ENCODE measurements around the gene RICTOR.

DNA sequence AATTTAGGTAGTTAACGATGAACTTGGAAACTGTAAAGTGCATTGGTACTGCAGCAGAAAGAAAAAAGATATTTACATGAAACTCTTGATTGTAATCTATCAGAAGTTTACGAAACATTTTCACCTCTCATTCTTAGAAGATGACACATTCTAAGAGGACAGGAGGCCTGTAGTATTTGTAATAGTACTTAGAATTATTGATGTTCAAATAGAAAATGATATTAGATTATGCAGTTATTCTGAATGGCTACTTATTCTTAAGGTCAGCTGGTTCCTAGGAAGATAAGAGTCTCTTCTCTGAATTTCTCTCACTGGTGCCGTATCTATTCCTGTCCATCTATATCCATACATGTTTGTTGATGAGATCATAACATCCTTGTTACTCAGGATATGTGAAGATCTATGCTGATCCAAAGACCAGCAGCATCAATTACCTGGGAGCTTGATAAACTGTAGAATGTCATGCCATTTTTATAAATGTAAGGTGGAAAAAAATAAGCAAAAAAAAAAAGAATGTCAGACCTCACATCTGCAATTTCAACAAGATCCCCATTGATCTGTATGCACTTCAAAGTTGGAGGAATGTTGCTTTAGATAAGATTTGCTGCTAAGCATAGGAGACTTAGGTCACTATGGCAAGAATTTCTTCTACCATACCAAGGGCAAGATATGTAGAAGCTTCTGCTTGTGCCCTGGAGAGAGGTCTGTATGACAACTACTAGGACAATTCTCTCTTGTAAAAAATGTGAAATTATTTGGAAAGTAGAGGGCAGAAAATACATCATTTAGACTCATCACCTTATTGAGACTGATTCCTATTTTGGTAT is 42.4 kb upstream of the RICTOR start:
- TF ChIP-seq GATA2 (IDR thresholded peaks at IDR 0.05; ENCODE audit: low read depth, low read length) = no peak
- no peak for TF ChIP-seq GATA3 (IDR thresholded peaks at IDR 0.05; ENCODE audit: low read depth, low read length)
